GM13977 (cell line): Measurements from ENCODE around the gene LGR5.

Source experiments
- DNase-seq: peaks from one replicate; pipeline ENCODE4 v3.0.0; 2012; ENCODE audit warnings: low spot score
- CTCF ChIP-seq: IDR thresholded peaks from 2 replicates; pipeline ENCODE4 v1.5.1; 2012; ENCODE audit warnings: mild to moderate bottlenecking, control low read depth; ENCODE audit not compliant: insufficient read depth; ENCODE audit errors: extremely low read depth, missing control alignments
- in situ Hi-C: fragments of 300-500 bp; cut with MboI; formaldehyde crosslinking; loops from one replicate; pipeline ENCODE4 v1.12.0; 2022; ENCODE audit warnings: low sequenced_read_pairs, low pct_unique_long_range_greater_than_20kb, mixed read lengths, inconsistent platforms; ENCODE audit not compliant: unreplicated experiment

Gene LGR5

GRCh38 chr12:71439613-71440344, at the start of gene LGR5:
Gene LGR5 (plus strand): TSS chr12:71439798. CDS start chr12:71440081, 283 bp downstream.
- peak; percentile 21 for DNase-seq
- in situ Hi-C loops: no loop called here
- TF ChIP-seq CTCF: no peak

- in situ Hi-C loops: no loop called here
- TF ChIP-seq CTCF: peak; percentile 73
- DNase-seq: peak; percentile 66
These were observed 47.0 kb upstream of the LGR5 start for GRCh38 chr12:71392521-71393145.

- DNase-seq: no peak
- in situ Hi-C loops: no loop called here
- TF ChIP-seq CTCF: no peak
These were observed 46.0 kb upstream of the LGR5 start for GRCh38 chr12:71393625-71394024.

- no peak for TF ChIP-seq CTCF
- DNase-seq: no peak
- in situ Hi-C loops: no loop called here
These were observed 42.1 kb upstream of the LGR5 start for GRCh38 chr12:71397433-71397954.

- in situ Hi-C loops: no loop called here
- no peak for TF ChIP-seq CTCF
- DNase-seq: no peak
These were observed 40.4 kb upstream of the LGR5 start for GRCh38 chr12:71399197-71399596.

GRCh38 chr12:71400481-71400880, 39.1 kb upstream of the LGR5 start:
- no peak for TF ChIP-seq CTCF
- DNase-seq: no peak
- in situ Hi-C loops: loop anchor here (25.0 kb wide), 1 partner anchor 337 kb away; no protein-coding TSS in a partner anchor
